HG02840 (cell line): ENCODE data around the gene ITPR2.
"Not testable (repeated sequence)": the region's sequence is repeated elsewhere in the genome, so short reads cannot be mapped to it uniquely, and the experiment has no call there.

ENCODE experiments used
- ATAC-seq: cut with Tn5 transposase; IDR thresholded peaks from one replicate; pipeline ENCODE4 v1.9.1; 2021; ENCODE audit warnings: mild to moderate bottlenecking, moderate library complexity, moderate number of reproducible peaks; ENCODE audit not compliant: unreplicated experiment, low FRiP score

ITPR2 gene

GRCh38 chr12:26767865-26768264 is 65.1 kb downstream of the ITPR2 start:
- no peak for ATAC-seq

DNA sequence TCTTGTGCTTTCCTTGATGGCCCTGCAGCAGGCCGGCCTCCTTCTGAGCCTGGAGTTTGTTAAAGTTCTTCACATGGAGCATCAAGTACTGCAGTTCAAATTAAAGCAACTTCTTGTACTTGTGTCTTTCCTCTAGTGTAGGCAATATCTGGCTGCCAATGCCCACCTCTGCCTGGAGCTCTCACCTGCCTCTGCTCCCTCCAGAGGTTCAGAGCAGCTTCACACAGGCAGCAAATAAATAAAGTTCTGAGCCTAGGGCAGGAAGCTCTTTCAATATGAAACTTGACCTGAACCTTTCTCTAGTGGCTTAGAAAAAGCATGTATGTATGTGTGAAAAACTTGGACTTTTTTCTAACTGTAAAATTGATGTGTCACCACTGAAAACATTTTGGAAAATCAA is 65.9 kb downstream of the ITPR2 start:
- no peak for ATAC-seq

DNA sequence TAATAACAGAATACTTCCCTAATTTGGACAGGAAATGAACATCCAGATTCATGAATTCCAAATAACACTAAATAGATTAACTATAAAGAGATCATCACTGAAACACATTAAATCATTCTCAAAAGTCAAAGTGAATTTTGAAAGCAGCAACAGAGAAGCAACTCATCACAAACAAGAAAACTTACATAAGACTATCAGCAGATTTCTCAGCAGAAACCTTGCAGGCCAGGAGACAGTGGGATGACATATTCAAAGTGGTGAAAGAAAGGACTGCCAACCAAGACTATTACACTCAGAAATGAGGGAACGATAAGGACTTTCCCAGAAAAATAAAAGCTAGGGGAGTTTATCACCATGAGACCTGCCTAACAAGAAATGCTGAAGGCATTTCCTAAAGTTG is 70.8 kb downstream of the ITPR2 start:
- no peak for ATAC-seq

- no peak for ATAC-seq
Observed at GRCh38 chr12:26761775-26762174, 71.2 kb downstream of the ITPR2 start.

DNA sequence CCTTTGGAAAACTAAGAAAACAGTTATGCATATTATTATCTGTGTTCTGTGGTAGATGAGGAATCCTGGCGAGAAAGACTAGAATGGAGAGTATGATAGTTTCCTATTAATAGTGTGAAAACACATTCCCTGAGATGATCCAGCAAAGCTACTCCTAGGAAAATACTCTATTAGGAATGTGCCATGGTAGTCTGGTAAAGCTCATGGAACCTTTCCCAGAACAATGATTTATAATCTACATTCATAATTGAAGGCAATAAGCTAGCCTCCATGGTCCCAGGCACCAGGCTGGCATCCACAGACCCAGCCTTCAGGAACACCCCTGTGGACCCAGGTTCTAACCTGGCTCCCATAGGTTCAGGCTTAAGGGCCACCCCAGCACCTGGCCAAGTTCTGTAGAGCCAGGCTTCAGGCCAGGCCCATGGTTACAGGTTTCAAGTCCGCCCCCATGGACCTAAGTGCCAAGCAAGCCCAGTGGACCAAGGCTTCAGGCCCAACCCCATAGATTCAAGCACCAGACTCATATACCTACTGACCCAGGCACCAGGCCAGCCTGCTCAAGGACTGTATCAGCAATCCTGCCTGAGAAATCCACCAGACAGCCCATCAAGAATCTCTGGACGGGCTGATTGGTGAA is 72.2 kb downstream of the ITPR2 start:
- no peak for ATAC-seq

DNA sequence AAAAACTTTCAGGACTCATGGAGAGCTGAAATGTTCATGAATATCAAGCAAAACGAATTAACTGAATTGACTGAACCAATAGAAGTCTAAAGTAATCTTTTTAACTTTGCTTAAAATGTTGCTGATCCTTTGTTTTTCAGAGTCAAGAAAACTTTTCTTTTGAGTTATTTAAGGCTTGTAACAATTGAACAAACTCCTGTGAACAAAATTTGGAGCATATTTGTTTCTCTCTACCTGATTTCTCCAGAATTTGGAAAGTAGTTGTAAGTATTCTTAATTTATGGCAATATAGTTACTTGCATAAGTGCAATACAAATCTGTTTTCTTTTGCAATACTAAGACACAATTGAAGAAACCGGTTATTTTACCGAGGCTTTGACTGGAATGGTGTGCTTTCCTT is 77.6 kb downstream of the ITPR2 start:
- ATAC-seq = not testable (repeated sequence)

DNA sequence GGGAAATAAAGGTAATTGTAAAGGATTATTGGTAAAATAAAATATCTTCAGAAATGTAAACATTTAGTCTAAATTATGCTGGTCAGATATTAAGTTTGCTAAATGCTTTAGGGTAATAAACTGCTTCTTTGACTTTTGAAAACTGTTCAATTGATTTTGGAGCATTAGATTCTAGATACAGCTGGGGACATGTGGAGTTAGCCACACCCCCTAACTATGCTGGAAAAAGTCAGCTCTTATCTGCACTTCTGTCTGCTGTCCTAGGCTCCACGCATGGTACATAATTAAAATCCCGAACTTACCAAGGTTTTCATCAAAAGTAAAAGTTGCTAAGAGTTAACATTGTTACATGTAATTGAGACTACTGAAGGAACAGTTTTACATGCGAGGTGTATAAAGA is 78.8 kb downstream of the ITPR2 start:
- no peak for ATAC-seq

GRCh38 chr12:26751179-26751578 is 81.8 kb downstream of the ITPR2 start:
- no peak for ATAC-seq

GRCh38 chr12:26750531-26751175 is 82.3 kb downstream of the ITPR2 start:
- peak; percentile 34 for ATAC-seq

- peak; percentile 62 for ATAC-seq
Observed at GRCh38 chr12:26749781-26750180, 83.2 kb downstream of the ITPR2 start.

- peak; percentile 43 for ATAC-seq
Observed at GRCh38 chr12:26748741-26749431, 84.1 kb downstream of the ITPR2 start.

DNA sequence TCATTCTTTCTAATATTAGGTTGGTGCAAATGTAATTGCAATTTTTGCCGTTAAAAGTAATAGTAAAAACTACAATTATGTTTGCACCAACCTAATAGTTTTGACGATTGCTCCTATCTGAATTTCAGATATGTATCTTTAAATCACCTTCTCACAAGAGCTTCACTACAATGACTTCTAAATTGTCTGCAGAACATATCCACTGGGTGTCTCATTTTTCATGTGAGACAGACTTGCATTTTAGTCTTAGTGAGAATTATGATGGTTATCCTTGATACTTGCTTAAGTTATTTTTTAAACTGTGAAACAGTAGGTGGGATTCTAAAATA is 84.6 kb downstream of the ITPR2 start:
- no peak for ATAC-seq

- ATAC-seq = no peak
Observed at GRCh38 chr12:26746121-26746714, 86.8 kb downstream of the ITPR2 start.

DNA sequence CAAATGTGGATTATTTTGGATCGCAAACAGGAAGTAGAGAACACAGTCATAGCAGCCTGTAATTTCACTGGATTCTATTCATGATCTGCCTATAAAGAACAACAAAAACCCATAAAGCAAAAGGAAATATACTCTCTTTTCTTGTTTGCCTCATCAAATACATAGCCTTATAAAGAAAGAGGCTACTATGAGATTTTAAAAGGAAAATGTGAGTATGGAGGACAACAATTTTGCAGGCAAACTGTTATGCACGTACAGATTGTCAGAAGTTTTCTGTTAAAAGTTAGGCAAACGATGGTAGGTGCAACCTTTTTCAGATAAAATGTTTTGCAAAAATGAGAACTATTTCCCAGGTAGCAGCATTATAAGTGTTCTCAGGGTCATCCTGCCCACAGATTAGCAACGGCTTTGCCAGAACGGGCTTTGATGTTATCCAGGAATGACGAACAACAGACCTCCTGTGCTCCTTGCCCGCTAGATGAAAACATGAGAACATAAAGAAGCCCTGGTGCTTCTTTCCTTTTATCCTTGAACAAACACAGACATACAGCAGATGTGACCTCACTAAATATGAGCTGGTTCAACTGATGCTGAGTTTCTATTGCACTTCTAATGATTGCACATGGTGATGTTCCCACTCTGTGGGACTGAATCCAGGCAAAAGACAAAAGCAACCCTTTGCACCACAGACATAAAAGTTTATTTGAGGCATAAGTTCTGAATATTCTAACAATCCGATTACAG is 88.1 kb downstream of the ITPR2 start:
- no peak for ATAC-seq

DNA sequence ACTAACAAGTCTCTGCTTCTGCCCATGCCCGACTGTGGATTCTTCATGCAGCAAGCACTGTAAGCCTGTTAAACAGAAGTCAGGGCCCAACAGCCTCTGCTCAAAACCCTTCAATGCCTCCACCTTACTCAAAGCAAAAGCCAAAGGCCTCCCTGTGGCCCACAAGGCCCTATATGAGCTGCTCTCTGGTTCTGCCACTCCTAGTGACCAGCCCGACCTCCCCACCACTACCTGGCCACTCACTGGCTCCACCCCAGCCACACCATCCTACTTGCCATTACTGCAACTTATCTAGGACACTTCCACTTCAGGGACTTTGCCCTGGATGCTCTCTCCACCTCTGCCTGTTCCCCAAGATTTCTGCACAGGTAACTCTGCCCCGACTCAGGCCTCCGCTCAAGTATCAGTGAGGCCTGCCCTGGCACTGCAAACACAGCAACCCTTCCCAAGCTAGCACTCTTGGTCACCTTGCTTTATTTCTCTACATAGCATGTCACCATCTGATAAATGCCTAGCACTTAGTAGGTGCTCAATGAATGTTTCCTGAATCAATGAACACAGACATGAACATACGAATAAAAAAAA is 88.9 kb downstream of the ITPR2 start:
- no peak for ATAC-seq

DNA sequence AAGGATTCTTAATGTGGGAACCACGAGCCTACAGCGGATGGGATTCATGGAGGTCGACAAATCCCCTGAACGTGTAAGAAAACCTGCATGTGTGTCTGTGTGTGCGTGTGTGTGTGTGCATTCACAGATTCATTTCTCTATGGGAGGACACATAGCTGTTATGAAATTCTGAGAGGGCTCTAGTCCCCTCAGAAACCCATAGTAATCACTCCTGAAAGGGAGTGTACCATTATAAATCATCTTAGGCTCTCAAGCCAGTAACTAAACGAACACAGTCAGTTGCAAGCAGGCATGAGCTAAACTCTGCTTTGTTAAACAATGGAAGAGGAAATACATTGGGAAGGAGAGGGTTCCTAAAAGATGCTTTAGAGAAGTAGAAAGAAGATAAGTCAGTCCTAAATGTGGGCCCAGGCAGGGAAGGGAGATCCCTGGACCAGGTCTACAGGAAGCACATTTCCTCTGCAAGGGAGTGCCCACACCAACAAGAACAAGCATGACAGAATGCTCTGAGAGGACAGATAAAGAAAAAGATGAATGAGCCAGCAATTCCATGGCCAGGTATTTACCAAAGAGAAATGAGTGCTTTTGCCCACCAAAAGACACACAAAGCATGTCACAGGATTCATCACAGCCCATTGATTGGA is 91.3 kb downstream of the ITPR2 start:
- ATAC-seq = no peak

- ATAC-seq = no peak
Observed at GRCh38 chr12:26740991-26741390, 92.0 kb downstream of the ITPR2 start.

- no peak for ATAC-seq
Observed at GRCh38 chr12:26740348-26740747, 92.6 kb downstream of the ITPR2 start.

DNA sequence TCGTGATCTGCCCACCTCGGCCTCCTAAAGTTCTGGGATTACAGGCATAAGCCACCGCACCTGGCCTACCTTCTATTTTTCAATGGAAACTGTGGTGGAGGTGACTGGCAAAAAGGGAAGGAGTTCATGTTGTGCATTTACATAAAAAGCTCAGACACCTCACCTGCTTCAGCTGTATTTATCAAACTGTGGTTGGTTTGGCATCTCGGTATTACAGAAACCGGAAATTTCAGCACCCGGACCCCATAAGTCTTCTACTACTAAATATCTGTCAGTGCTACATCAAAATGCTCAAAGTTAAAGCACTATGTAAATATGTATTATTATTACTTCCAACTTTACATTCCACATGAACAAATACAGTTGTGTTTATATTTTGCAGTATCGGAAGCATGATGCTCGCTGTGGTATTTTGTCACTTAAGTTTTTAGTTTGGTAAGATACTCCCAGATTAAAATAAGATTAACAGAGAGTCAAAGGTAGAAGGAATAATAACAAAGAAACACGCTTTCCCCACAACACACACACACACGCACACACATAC is 95.4 kb downstream of the ITPR2 start:
- ATAC-seq = peak; percentile 60
